Neural progenitor cell (in vitro differentiated cells): ENCODE measurements around the gene UNC13D. TPM values are rescaled to one million over a fixed set of nuclear protein-coding genes. Genes with fewer than 3 reads are reported as not detected.
A peak's percentile ranks its signal among the peaks of the same experiment; 100 is the strongest.

Experiments
- DNase-seq: peaks from one replicate; pipeline ENCODE4 v3.0.0-alpha.2; 2016; ENCODE audit warnings: low spot score
- H2AFZ ChIP-seq: fragments of 200-600 bp; sonication (generic); replicated peaks from 2 replicates; pipeline ENCODE4 v1.6.1; 2016; ENCODE audit warnings: antibody characterized with exemption
- H3F3A ChIP-seq: fragments of 200-600 bp; sonication (generic); 2 replicates; pipeline ENCODE4 v1.6.1; 2016; ENCODE audit warnings: antibody characterized with exemption, low read depth
- H3K27ac ChIP-seq: fragments of 200-600 bp; sonication (generic); 2 replicates; pipeline ENCODE4 v1.5.1; 2016; ENCODE audit warnings: mild to moderate bottlenecking
- H3K27me3 ChIP-seq: fragments of 200-600 bp; sonication (generic); 2 replicates; pipeline ENCODE4 v1.6.1; 2016; ENCODE audit warnings: mild to moderate bottlenecking, moderate library complexity
- H3K36me3 ChIP-seq: fragments of 200-600 bp; sonication (generic); 2 replicates; pipeline ENCODE4 v1.5.1; 2016
- H3K4me1 ChIP-seq: fragments of 200-600 bp; sonication (generic); 2 replicates; pipeline ENCODE4 v1.6.1; 2016; ENCODE audit warnings: mixed run types
- H3K4me2 ChIP-seq: fragments of 200-600 bp; sonication (generic); 2 replicates; pipeline ENCODE4 v1.6.1; 2016
- H3K4me3 ChIP-seq: fragments of 200-600 bp; sonication (generic); 2 replicates; pipeline ENCODE4 v1.5.1; 2016
- H3K79me2 ChIP-seq: fragments of 200-600 bp; sonication (generic); 2 replicates; pipeline ENCODE4 v1.6.1; 2016; ENCODE audit warnings: low read depth
- H3K9ac ChIP-seq: fragments of 200-600 bp; sonication (generic); 2 replicates; pipeline ENCODE4 v1.6.1; 2016
- H3K9me3 ChIP-seq: fragments of 200-600 bp; sonication (generic); 2 replicates; pipeline ENCODE4 v1.5.1; 2016; ENCODE audit warnings: low read depth
- H4K20me1 ChIP-seq: fragments of 200-600 bp; sonication (generic); 2 replicates; pipeline ENCODE4 v1.6.1; 2016; ENCODE audit warnings: low read depth
- H3K27ac Mint-ChIP-seq: 3 replicates; pipeline ENCODE4 v1.8.0; 2021; ENCODE audit warnings: mixed read lengths
- H3K27me3 Mint-ChIP-seq: 2 replicates; pipeline ENCODE4 v1.8.0; 2022; ENCODE audit warnings: low read depth, mild to moderate bottlenecking, inconsistent platforms, moderate library complexity, mixed read lengths; ENCODE audit not compliant: insufficient read depth
- H3K36me3 Mint-ChIP-seq: 3 replicates; pipeline ENCODE4 v1.8.0; 2021; ENCODE audit warnings: mixed read lengths
- H3K4me1 Mint-ChIP-seq: 3 replicates; pipeline ENCODE4 v1.8.0; 2021; ENCODE audit warnings: mixed read lengths
- H3K4me3 Mint-ChIP-seq: 3 replicates; pipeline ENCODE4 v1.8.0; 2021; ENCODE audit warnings: mild to moderate bottlenecking, moderate library complexity, mixed read lengths
- H3K9me3 Mint-ChIP-seq: 3 replicates; pipeline ENCODE4 v1.8.0; 2020; ENCODE audit warnings: mixed read lengths
- EZH2 ChIP-seq: fragments of 200-600 bp; sonication (generic); IDR thresholded peaks from 2 replicates; pipeline ENCODE4 v1.6.1; 2017; ENCODE audit warnings: antibody characterized with exemption, mild to moderate bottlenecking, moderate library complexity
- EZH2phosphoT487 ChIP-seq: fragments of 200-600 bp; sonication (generic); IDR thresholded peaks from 2 replicates; pipeline ENCODE4 v1.6.1; 2017; ENCODE audit warnings: antibody characterized with exemption
- total RNA-seq: library from RNA; depleted of rRNA; stranded (reverse); fragments of >200 nt; gene quantifications from 2 replicates; pipeline ENCODE4 v1.2.3, GENCODE V29; 2015; ENCODE audit warnings: low replicate concordance
- TF ChIP-seq, protein P1 (sequence below): fragments of 200-600 bp; sonication (generic); IDR thresholded peaks from 2 replicates; pipeline ENCODE4 v1.5.1; 2017; ENCODE audit warnings: antibody characterized with exemption, mild to moderate bottlenecking

UNC13D gene
- total RNA-seq, 1 donor from 2014 or later = 0.09 TPM

DNA sequence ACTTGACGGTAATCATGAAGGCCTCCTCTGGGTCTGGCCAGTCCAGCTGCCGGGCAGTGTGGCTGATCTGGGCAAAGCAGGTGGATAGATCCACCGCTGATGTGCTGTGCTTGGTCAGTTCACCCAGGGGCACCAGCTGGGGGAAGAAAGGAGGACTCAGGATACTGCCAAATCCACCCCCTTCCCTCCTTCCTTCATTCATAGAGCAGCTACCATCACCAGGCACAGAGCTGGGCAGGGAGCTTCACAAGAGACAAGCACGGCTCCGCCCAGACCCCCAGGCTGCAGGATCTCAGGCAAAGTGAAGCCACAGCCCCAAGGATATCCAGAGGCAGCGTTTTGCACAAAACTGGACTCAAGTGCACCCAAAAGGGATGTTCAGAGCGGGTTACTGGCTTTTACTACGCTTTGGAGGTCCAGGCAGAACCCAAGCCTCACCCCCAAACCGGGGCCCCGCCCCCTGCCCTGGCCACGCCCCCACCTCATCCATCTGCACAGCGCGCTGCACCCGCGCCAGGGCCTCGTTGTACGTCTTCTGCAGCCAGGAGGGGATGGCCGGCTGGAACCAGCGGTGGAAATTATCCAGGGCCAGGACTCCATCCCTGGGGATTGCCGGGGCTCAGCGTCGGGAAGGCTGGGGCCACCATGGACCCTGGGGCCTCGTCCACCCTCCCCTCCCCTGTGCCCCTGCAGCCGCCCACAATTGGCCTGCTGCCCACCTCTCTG lies 9.1 kb downstream of the UNC13D start:
- H3K9me3 ChIP-seq = no peaks in the 10 kb centered on the region
- no peak overlapping the region for H3K4me3 Mint-ChIP-seq

DNA sequence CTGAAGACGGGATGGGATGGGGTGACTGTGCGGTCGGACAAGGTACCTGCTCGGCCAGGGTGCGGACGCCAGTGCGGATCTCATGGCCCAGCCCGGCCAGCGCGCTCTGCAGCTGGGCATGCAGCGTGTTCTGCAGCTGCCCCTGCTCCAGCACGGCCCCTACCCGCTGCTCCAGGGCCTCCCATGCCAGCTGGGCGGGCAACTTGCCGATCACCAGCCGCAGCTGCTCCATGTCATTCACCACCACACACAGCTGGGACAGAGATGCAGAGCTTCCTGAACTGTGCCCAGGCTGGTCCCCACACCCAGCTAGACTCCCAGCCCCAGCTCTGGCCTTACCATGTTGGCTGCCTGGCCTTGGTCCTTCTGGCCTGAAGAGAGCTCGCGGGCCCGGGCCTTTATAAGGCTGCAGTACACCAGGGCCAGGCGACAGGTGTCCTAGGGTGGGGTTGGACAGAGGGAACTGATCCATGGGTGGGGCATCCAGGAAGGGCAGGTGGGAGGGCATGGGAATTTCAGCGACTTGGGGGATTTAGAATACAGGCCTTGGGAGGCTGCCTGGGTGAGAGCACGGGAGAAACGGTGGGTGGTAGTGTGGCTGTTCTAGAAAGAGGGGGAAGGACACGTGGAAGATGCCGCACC lies 9.8 kb downstream of the UNC13D start:
- Histone ChIP-seq H3K4me3 (no peak overlapping the region), H3K9me3 (no peaks in the 10 kb centered on the region), H2AFZ (no peak overlapping the region), H3K4me2 (no peak overlapping the region), H3K27me3 (no peaks in the 10 kb centered on the region), H4K20me1 (no peaks in the 10 kb centered on the region), H3K4me1 (peaks cover 11% of the 10 kb centered on the region), H3F3A (peaks cover 6% of the 10 kb centered on the region), H3K36me3 (no peaks in the 10 kb centered on the region), H3K27ac (no peak overlapping the region), H3K79me2 (no peaks in the 10 kb centered on the region), H3K9ac (no peak overlapping the region)
- no peaks in the 10 kb centered on the region for H3K36me3 Mint-ChIP-seq
- H3K27ac Mint-ChIP-seq = no peak overlapping the region
- no peaks in the 10 kb centered on the region for H3K9me3 Mint-ChIP-seq
- no peak for DNase-seq
- H3K4me3 Mint-ChIP-seq = no peak overlapping the region
- peaks cover 8% of the 10 kb centered on the region for H3K27me3 Mint-ChIP-seq
- TF ChIP-seq EZH2 (no peak), EZH2phosphoT487 (no peak)
- TF ChIP-seq, protein P1, sequence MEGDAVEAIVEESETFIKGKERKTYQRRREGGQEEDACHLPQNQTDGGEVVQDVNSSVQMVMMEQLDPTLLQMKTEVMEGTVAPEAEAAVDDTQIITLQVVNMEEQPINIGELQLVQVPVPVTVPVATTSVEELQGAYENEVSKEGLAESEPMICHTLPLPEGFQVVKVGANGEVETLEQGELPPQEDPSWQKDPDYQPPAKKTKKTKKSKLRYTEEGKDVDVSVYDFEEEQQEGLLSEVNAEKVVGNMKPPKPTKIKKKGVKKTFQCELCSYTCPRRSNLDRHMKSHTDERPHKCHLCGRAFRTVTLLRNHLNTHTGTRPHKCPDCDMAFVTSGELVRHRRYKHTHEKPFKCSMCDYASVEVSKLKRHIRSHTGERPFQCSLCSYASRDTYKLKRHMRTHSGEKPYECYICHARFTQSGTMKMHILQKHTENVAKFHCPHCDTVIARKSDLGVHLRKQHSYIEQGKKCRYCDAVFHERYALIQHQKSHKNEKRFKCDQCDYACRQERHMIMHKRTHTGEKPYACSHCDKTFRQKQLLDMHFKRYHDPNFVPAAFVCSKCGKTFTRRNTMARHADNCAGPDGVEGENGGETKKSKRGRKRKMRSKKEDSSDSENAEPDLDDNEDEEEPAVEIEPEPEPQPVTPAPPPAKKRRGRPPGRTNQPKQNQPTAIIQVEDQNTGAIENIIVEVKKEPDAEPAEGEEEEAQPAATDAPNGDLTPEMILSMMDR = no peak
- peaks cover 12% of the 10 kb centered on the region for H3K4me1 Mint-ChIP-seq

More for the DNA sequence above, 9.1 kb downstream of the UNC13D start:
- no peak overlapping the region for H3K4me3 ChIP-seq
- H2AFZ ChIP-seq = no peak overlapping the region
- no peak overlapping the region for H3K9ac ChIP-seq
- Mint-ChIP-seq H3K27ac (no peak overlapping the region), H3K4me1 (peaks cover 12% of the 10 kb centered on the region), H3K36me3 (no peaks in the 10 kb centered on the region), H3K9me3 (no peaks in the 10 kb centered on the region), H3K27me3 (peaks cover 5% of the 10 kb centered on the region)
- peak; percentile 45 for DNase-seq
- no peaks in the 10 kb centered on the region for H3K36me3 ChIP-seq
- H3K27me3 ChIP-seq = no peaks in the 10 kb centered on the region
- H3K4me2 ChIP-seq = no peak overlapping the region
- TF ChIP-seq, protein P1 = no peak
- TF ChIP-seq EZH2phosphoT487 (no peak), EZH2 (no peak)
- H3F3A ChIP-seq = peaks cover 6% of the 10 kb centered on the region
- no peaks in the 10 kb centered on the region for H4K20me1 ChIP-seq
- H3K79me2 ChIP-seq = no peaks in the 10 kb centered on the region
- peaks cover 11% of the 10 kb centered on the region for H3K4me1 ChIP-seq
- H3K27ac ChIP-seq = no peak overlapping the region

DNA sequence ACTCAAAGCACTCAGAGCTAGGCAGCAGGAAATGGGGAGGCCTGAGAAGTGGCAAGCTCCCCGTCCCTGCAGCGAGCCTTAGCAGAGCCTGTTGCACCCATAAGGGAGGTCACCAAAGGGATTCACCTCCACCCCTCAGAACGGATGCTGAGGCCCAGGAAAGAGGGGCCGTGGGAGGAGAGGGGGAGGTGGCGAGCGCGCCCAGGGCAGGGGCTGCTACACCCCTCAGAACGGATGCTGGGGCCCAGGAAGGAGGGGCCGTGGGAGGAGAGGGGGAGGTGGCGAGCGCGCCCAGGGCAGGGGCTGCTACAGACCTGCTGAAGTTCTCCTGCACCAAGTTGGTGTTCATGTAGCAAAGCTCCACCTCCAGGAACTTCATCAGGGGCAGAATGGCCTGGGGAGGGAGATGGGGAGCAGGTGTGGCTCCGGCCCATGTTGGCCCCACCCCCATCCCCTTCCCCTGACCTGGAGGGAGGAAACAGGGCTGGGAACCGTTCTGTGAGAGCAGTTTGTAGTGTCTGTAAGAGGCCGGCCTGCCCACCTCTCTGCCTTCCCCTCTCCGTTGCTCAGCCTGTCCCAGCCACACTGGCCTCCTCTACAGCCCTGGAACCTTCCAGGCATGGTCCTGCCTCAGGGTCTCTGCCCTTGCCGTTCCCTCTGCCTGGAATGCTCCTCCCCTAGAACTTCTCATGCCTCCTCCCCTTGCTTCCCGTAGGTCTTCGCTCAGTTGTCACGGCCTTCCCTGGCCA lies 11.4 kb downstream of the UNC13D start:
- H3K4me1 Mint-ChIP-seq = peaks cover 18% of the 10 kb centered on the region
- Histone ChIP-seq H3K36me3 (no peaks in the 10 kb centered on the region), H3K9me3 (no peaks in the 10 kb centered on the region), H3K9ac (no peak overlapping the region), H3F3A (peaks cover 19% of the 10 kb centered on the region), H4K20me1 (no peaks in the 10 kb centered on the region), H3K79me2 (no peaks in the 10 kb centered on the region), H3K27me3 (no peaks in the 10 kb centered on the region), H3K4me2 (peak overlapping the region; percentile 27), H3K4me1 (peaks cover 17% of the 10 kb centered on the region), H2AFZ (peak overlapping the region; percentile 90), H3K4me3 (no peak overlapping the region), H3K27ac (no peak overlapping the region)
- H3K36me3 Mint-ChIP-seq = no peaks in the 10 kb centered on the region
- peaks cover 8% of the 10 kb centered on the region for H3K27me3 Mint-ChIP-seq
- peak overlapping the region; percentile 37 for H3K4me3 Mint-ChIP-seq
- TF ChIP-seq EZH2 (no peak), EZH2phosphoT487 (no peak)
- TF ChIP-seq, protein P1 = no peak
- no peak for DNase-seq
- H3K9me3 Mint-ChIP-seq = no peaks in the 10 kb centered on the region
- H3K27ac Mint-ChIP-seq = peak overlapping the region; percentile 0
